Activated CD4-positive, alpha-beta T cell treated with anti-CD3 and anti-CD28 coated beads for 4 hours (primary cell): ENCODE measurements around the gene AKAP12.

Experiments
- DNase-seq, 2 donors: peaks; one replicate each; pipeline ENCODE4 v3.0.0-alpha.2; 2020

AKAP12 gene

DNA sequence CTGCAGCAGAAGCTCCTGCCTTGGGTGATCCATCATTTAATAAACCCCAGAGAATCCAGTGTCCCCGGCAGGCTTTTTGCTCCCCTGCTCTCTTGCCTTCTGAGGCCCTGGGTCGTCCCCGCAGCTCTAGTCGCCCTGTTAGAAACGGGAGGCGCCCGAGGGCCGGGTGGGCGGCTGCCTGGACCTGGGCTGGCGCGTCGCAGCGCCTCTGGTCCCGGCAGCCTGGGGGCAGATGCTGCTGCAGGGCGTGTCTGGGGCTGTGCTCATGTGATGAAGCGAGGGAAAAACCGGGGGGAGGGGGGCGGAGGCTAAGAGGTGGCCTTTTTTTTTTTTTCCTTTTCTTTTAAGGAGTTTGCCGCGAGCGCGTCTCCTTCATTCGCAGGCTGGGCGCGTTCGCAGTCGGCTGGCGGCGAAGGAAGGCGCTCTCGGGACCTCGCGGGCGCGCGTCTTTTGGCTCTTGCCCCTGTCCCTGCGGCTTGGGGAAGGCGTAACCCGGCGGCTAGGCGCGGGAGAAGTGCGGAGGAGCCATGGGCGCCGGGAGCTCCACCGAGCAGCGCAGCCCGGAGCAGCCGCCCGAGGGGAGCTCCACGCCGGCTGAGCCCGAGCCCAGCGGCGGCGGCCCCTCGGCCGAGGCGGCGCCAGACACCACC, 394 bp downstream of the AKAP12 start:
- no peak for DNase-seq

DNA sequence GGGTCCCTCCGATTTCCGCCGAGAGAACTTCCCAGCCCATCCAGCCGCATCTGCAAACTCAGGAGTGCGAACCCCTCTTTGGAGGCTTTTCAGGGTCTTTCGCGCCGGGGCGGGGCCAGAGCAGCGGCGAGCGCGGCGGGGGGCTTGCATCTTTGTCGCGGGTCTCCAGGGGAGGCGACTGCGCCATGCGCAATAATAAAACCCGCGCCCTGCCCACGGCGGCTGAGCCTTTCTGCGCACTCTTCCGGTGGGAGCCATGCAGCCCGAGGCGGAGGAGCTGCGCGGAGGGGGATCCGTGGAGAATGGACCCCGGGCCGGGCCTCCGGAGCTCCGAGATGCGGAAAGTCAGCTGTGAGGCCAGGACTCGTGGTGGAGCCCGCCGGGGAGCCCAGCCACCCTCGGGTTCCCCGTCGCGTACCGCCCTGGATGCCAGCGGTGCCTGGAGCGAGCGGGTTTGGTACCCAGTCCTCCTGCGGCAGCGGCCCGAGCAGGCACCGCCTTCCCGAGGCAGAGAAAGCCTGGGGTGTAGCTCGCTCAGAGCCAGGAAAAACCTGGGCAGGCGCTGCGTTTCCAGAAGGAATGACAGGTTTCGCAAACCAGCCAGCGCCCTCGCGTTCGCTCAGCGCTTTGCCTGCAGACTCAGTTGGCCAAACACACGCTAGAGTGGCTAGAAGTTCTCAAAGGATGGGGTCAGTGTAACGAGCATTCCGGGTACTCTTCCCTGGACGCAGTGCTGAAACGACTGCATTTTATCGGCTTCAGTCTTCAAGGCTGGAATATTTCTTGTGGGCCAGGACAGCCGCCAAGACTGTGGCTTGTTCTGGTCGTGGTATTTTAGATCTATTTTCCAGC, 1.2 kb downstream of the AKAP12 start:
- DNase-seq = no peak

- no peak for DNase-seq
Measured at GRCh38 chr6:151241853-151242252, 2.1 kb downstream of the AKAP12 start.

DNA sequence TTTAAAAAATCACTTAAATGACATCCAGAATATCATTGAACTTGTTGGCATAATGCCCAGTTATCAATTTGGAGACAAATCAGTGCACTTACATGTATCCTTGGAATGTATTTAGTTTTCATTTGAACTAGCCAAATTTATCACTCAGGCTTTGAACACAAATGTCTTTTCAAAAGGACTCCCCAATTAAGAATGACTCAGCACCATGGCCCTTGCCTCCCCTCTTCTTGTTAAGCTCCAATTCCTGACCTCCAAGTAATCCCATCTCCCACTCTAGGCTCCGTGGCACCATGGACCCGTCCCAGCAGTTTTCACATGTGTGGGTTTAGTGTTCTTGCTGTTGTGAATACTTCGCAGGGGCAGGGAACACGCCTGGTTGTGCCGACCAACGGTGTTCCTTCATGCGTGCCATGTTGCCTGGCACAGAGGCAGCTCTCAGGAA, 2.7 kb downstream of the AKAP12 start:
- DNase-seq = no peak

DNA sequence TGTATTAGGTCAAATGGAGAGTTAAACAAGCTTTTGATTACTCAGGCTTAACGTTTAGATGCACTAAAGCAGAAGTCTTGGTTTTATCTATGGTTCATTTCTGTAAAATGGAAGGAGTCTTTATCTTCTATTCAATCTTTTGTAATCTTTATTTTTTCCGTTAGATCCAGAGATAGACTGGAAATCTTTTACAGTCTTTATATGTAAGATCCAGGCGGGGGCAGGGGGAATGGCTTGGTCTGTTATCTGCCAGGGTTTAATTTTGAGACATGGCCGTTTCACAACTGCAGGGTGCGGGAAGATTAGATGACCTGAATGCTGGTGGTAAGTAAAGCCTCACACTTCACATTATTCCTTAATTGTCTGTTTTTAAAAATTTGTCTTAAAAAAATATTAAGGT, 3.7 kb downstream of the AKAP12 start:
- DNase-seq = no peak

DNA sequence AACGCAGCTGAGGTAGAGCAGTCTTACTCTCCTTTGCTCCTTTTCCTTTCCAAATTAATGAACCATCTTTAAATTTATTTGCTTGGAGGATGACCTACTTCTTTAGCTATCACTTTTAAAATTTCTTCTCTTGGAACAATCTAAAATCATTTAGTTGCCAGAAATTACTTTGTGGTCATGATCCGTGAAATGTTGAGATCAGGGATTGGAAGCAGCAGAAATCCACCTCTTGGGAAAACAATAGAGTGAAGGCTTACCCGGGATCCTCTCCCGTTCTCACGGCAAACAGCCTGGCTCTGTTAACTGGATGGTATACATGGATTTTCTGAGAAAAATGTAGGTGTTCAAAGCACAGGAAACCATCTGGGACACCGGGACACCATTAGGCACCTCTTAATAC, 7.7 kb downstream of the AKAP12 start:
- DNase-seq = no peak

GRCh38 chr6:151248295-151248694, 8.5 kb downstream of the AKAP12 start:
- no peak for DNase-seq

DNA sequence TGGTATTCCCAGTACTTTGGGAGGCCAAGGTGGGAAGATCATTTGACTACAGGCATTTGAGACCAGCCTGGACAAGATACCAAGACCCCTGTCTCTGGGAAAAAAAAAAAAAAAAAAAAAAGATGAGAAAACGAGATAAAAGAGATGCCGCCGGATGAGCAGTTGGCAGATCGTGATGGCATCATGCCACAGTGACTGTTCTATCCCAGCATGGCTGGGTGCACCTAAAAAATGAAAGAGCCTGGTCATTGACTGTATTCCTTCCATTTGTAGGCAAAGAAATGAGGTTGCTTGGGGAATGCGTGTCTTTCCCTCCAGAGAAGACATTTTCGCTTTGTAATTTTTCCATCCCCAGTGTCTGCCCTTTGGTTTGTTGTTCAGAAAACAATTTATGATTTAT, 12.9 kb downstream of the AKAP12 start:
- no peak for DNase-seq

DNA sequence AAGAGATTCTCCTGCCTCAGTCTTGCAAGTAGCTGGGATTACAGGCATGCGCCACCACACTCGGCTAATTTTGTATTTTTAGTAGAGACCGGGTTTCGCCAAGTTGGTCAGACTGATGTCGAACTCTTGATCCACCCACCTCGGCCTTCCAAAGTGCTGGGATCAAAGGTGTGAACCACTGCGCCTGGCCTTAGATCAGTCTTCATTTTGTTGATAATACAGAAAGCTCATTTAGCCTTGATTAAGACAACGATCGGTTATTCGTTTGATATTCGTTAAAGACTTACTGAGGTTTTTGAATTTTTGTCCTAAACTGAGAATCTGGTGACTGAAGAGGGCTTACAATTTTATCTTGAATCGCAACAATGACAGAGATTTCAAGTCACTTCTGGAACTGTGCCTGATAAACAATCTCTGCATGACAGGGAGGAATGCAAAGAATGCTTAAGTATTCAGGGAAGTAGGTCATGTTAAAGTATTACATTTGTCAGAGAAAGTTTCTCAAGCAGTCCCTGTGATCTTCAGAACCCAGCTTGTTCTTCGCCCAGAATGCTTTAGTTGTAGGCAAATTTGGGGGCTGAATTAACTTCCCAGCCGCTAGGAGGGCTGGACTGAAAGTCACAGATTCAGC, 14.8 kb downstream of the AKAP12 start:
- DNase-seq = no peak

DNA sequence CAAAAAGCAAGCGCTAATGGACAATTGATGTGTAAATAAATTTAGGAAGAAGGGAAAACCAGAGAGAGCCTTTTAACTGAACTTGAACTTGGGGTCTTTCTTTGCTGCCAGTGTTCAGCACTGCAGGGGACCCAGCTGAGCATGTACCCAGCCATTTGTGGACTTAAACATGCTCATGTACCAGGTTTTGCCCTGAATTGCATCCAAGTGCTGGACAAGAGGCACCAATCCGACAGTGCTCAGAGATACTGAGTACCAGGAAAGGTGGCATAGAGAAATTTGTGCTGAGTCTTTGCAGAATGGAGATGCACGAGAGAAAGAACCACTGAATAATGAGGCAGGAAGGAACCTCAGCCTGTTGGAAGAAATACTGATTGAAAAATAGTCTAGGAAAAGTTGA, 16.0 kb downstream of the AKAP12 start:
- DNase-seq = no peak

GRCh38 chr6:151257985-151258445, 18.2 kb downstream of the AKAP12 start:
- no peak for DNase-seq

DNA sequence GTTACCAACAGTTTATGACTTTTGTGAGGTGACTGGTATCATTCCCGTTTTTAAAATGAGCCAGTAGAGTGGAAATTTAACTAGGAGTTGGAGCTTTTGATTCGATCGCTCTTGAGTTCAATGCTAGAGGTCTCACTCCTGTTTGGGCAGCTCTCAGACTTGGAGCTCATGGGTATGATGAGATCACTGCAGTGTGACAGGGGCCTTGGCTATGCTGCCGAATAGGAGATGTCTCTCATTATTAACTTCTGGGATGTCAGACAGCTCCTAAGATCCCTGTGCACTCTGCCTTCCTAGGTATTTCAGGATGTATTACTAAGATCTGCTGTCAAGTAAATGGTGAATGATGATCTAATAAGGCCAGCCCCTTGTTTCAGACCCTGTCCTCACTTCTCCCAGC, 20.4 kb downstream of the AKAP12 start:
- DNase-seq = no peak

- DNase-seq = no peak
Measured at GRCh38 chr6:151263035-151263434, 23.3 kb downstream of the AKAP12 start.

- no peak for DNase-seq
Measured at GRCh38 chr6:151263967-151264366, 24.2 kb downstream of the AKAP12 start.

DNA sequence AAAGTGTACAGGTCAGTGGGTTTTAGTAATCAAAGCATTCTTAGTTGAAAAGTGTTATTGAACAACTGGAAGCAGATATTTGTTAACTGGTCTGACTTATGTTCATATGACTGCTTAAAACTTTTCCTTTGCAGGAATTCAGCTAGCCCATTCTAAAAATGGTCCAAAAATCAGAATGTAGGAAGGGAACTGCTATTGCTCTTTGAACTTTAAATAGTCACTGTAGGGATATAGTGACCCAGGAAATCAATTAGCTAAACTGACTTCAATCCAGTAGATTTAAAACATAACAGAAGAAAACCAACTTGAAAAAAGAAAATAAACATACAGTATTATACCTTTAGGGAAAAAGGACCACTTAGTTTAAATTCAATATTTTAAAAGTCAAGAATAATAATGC, 25.5 kb downstream of the AKAP12 start:
- DNase-seq = no peak

DNA sequence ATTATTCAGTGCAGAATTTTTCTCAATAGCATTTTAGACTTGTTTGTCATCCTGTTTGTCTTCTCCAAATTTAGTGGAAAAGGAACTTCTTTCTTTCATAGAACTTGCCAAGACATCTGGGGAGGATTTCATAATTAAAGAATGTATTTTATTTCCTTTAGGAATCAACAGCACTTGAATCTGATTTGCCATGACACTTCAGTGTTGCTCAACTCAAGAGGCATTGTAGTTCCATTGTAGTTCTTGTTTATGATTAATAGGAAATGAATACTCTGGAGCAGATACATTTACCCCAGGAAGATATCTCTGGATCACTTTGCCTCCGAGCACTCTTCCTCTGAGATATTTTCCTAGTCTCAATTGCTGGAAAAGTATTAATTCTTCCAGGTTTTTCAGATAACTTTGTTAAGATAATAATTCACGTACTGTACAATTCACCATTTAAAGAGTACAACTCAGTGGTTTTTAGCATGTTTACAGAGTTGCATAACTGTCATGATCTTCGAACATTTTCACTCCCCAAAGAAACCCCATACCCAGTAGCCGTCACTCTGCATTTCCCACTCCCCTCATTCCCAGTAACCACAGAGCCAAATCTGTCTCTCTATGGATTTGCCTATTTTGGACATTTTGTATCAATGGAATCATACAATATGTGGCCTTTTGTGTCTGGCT, 29.7 kb downstream of the AKAP12 start:
- no peak for DNase-seq

GRCh38 chr6:151275121-151275520, 35.4 kb downstream of the AKAP12 start:
- DNase-seq = no peak

DNA sequence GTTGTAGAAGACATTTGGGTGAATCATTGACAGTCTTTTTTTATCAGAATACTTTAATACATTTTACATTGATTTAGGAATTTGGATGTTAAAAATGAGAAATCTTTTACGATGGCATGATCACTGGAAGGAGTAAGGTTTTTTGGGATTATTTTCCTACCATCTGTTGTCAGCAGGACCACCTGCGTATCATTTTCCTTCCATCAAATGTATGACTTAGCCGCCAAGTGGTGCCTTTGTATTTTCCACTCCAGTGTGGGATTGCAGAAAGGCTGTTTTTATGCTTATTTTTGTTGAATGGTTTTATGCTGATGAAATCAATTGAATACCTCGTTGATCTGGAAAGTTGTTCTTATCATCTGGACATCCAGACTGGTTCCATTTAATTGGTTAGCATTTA, 35.8 kb downstream of the AKAP12 start:
- no peak for DNase-seq

DNA sequence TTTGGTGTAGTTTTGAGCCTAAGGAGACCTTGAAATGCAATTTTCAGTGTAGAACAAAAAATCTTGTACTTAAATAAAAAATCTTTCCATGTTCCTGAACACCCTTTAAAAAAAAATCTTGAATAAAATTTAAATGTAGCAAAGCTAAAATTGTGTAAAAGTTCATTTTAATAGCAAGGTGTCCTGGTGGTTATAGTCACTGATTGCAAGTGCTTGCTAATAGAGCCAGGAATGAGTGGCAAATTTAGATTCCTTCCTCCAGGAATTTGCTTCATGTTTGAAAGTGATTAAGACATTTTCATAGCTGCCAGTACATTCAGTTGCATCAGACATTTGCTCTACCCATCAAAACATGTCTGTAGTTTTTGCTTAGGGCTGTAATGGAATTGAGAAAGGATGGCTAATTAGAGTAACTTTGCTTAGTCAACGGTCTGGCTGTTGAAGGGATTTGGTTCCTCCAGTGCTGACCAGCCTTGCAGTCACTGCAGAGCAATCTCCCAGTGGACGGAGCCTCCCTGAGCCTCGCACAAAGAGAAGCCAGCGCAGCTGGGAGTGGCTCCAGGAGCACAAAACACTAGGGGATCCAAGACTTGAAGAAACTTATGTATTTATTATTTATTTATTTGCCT, 36.5 kb downstream of the AKAP12 start:
- no peak for DNase-seq

DNA sequence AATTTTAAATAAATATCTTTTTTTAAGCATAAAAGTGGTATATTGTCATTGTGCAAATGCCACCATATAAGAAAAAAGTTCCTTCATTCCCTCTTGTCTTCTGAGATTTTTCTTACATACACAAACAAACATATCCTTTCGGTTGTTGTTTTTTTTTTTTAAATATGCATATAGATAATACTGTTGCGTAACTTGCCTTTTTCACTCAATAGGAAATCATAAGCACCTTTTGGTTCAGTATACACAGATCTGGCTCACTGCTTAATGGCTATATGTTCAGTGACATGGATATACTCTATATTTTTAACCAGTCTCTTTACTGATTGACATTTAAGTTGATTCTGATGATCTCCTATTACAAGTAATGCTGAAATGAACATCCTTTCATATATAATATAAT, 40.1 kb downstream of the AKAP12 start:
- DNase-seq = no peak

DNA sequence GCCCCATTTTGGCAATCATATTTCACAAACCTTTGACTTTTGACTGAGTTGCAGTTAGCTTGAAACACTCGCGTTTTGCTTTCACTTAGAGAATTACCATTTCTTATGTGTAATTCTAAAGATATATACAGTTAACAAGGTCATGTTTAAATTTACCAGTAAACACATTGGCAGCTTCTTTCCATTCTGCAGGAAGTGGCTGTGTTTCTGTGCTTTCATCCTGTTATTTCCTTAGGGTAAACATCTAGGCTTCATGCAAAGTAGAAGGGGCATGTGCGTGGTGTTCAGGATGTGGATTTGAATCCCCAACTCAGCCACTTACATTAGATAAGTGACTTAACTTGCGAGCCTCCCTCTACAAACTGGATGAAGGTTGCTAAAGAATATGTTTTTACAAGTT, 41.1 kb downstream of the AKAP12 start:
- no peak for DNase-seq

DNA sequence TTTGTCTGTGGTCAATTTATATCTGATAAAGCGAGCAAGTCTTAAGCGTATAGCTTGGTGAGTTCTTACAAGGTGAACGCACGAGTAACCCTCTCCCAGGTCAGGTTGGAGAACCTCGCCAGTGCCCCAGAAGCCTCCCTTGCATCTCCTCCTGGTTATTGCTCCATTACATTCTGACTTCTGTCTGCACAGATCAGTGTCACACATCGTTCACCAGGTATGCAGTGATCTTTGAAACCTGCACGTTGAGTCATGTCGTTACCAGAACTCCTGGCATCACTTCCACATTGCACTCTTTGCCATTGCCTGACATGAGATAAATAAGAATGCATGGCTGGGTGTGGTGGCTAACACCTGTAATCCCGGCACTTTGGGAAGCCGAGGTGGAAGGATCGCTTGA, 44.2 kb downstream of the AKAP12 start:
- no peak for DNase-seq

- DNase-seq = no peak
Measured at GRCh38 chr6:151284548-151285017, 44.8 kb downstream of the AKAP12 start.
